ENCODE data around the gene GAS2L2.

GAS2L2 gene

GRCh38 chr17:35745246-35745645 is 7.8 kb downstream of the GAS2L2 start:
- no peak for DNase-seq

GRCh38 chr17:35744830-35745229 is 8.2 kb downstream of the GAS2L2 start:
- DNase-seq: no peak

GRCh38 chr17:35743626-35744328 is 9.3 kb downstream of the GAS2L2 start:
- DNase-seq: peak; percentile 67

- DNase-seq: no peak
Measured at GRCh38 chr17:35742896-35743477, 10.1 kb downstream of the GAS2L2 start.

- no peak for DNase-seq
Measured at GRCh38 chr17:35742496-35742895, 10.5 kb downstream of the GAS2L2 start.

- DNase-seq: no peak
Measured at GRCh38 chr17:35740997-35741931, 11.8 kb downstream of the GAS2L2 start.

GRCh38 chr17:35740216-35740615 is 12.8 kb downstream of the GAS2L2 start:
- no peak for DNase-seq

- no peak for DNase-seq
Measured at GRCh38 chr17:35738519-35739133, 14.4 kb downstream of the GAS2L2 start.

GRCh38 chr17:35736236-35736635 is 16.8 kb downstream of the GAS2L2 start:
- DNase-seq: no peak

GRCh38 chr17:35735036-35735805 is 17.8 kb downstream of the GAS2L2 start:
- no peak for DNase-seq

GRCh38 chr17:35734396-35734795 is 18.6 kb downstream of the GAS2L2 start:
- DNase-seq: no peak

- no peak for DNase-seq
Measured at GRCh38 chr17:35733366-35733765, 19.7 kb downstream of the GAS2L2 start.

- no peak for DNase-seq
Measured at GRCh38 chr17:35732806-35733136, 20.3 kb downstream of the GAS2L2 start.

- no peak for DNase-seq
Measured at GRCh38 chr17:35731917-35732805, 20.9 kb downstream of the GAS2L2 start.

GRCh38 chr17:35731239-35731916 is 21.7 kb downstream of the GAS2L2 start, which contains the start of gene RASL10B:
RASL10B (plus strand) TSS chr17:35731639; CDS start chr17:35735185, 3,546 bp downstream.
- DNase-seq: peak; percentile 53

- DNase-seq: no peak
Measured at GRCh38 chr17:35730400-35731005, 22.5 kb downstream of the GAS2L2 start.

GRCh38 chr17:35729405-35729833 is 23.6 kb downstream of the GAS2L2 start:
- DNase-seq: no peak

- DNase-seq: no peak
Measured at GRCh38 chr17:35728551-35728950, 24.5 kb downstream of the GAS2L2 start.

- DNase-seq: no peak
Measured at GRCh38 chr17:35727635-35728034, 25.4 kb downstream of the GAS2L2 start.

- no peak for DNase-seq
Measured at GRCh38 chr17:35726953-35727460, 26.0 kb downstream of the GAS2L2 start.

Measured in OCI-M1 (cell line).